Astrocyte (in vitro differentiated cells and primary cell): ENCODE results near the gene CYP2E1.

Experiments
- EZH2 ChIP-seq: IDR thresholded peaks from 2 replicates; pipeline ENCODE4 v1.6.1; 2012; ENCODE audit warnings: mild to moderate bottlenecking, low read length, inconsistent platforms; ENCODE audit not compliant: insufficient read depth
- TF ChIP-seq, protein P1 (sequence below): IDR thresholded peaks from 2 replicates; pipeline ENCODE4 v1.5.1; 2011; ENCODE audit warnings: low read depth, mild to moderate bottlenecking, inconsistent platforms, low read length, moderate library complexity; ENCODE audit not compliant: insufficient read depth

DNA sequence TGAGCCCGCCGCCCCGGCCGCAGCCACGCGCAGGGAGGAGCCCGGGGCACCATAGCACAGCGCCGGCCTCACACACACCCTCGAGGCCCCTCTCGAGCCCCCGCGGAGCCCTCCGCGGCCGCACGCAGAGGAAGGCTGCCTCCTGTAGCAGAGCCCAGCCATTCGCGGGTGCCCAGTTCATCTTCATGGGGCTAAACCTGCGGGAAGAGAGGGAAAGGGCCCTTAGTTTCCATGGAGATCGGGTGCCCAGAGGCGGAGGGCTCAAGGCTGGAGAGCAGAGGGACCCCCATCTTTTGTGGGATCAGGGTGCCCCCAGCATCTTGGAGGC, 41.1 kb downstream of the CYP2E1 start:
- TF ChIP-seq, protein P1, sequence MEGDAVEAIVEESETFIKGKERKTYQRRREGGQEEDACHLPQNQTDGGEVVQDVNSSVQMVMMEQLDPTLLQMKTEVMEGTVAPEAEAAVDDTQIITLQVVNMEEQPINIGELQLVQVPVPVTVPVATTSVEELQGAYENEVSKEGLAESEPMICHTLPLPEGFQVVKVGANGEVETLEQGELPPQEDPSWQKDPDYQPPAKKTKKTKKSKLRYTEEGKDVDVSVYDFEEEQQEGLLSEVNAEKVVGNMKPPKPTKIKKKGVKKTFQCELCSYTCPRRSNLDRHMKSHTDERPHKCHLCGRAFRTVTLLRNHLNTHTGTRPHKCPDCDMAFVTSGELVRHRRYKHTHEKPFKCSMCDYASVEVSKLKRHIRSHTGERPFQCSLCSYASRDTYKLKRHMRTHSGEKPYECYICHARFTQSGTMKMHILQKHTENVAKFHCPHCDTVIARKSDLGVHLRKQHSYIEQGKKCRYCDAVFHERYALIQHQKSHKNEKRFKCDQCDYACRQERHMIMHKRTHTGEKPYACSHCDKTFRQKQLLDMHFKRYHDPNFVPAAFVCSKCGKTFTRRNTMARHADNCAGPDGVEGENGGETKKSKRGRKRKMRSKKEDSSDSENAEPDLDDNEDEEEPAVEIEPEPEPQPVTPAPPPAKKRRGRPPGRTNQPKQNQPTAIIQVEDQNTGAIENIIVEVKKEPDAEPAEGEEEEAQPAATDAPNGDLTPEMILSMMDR = no peak
- no peak for TF ChIP-seq EZH2
